Activated T-helper 9 cell treated with anti-CD3 and anti-CD28 coated beads, Interleukin-2, amount 50 U/mL, for 16 hours (primary cell): ENCODE results near the gene PRKAG2.
A peak's percentile ranks its signal among the peaks of the same experiment; 100 is the strongest.
"Not testable (repeated sequence)": the region's sequence is repeated elsewhere in the genome, so short reads cannot be mapped to it uniquely, and the experiment has no call there.

Source experiments
- DNase-seq: peaks from one replicate; pipeline ENCODE4 v3.0.0-alpha.2; 2020; ENCODE audit warnings: low read depth

PRKAG2 gene

GRCh38 chr7:151549083-151549482 is 327.8 kb downstream of the PRKAG2 start:
- no peak for DNase-seq

GRCh38 chr7:151544183-151544582 is 332.7 kb downstream of the PRKAG2 start:
- DNase-seq: no peak

GRCh38 chr7:151542606-151543130 is 334.2 kb downstream of the PRKAG2 start:
- DNase-seq: no peak

- no peak for DNase-seq
Observed at GRCh38 chr7:151541709-151542499, 335.0 kb downstream of the PRKAG2 start.

- DNase-seq: no peak
Observed at GRCh38 chr7:151540146-151540545, 336.8 kb downstream of the PRKAG2 start.

GRCh38 chr7:151539088-151539671 is 337.7 kb downstream of the PRKAG2 start:
- no peak for DNase-seq

- no peak for DNase-seq
Observed at GRCh38 chr7:151537818-151538561, 338.9 kb downstream of the PRKAG2 start.

- DNase-seq: not testable (repeated sequence)
Observed at GRCh38 chr7:151536178-151536577, 340.7 kb downstream of the PRKAG2 start.

- no peak for DNase-seq
Observed at GRCh38 chr7:151529842-151530241, 347.1 kb downstream of the PRKAG2 start.

- DNase-seq: no peak
Observed at GRCh38 chr7:151524845-151525244, 352.1 kb downstream of the PRKAG2 start.

GRCh38 chr7:151524331-151524730 is 352.6 kb downstream of the PRKAG2 start:
- DNase-seq: no peak

- DNase-seq: peak; percentile 17
Observed at GRCh38 chr7:151520419-151521261, 356.3 kb downstream of the PRKAG2 start.

GRCh38 chr7:151519765-151520418 is 357.0 kb downstream of the PRKAG2 start, which contains the start of gene RHEB:
Gene RHEB, minus strand, starts transcription at chr7:151519895. Its CDS starts 384 bp downstream, at chr7:151519511.
- peak; percentile 98 for DNase-seq

- peak; percentile 57 for DNase-seq
Observed at GRCh38 chr7:151518947-151519764, 357.8 kb downstream of the PRKAG2 start.

- DNase-seq: peak; percentile 46
Observed at GRCh38 chr7:151518105-151518946, 358.6 kb downstream of the PRKAG2 start.

GRCh38 chr7:151517601-151518104 is 359.3 kb downstream of the PRKAG2 start:
- no peak for DNase-seq

- DNase-seq: no peak
Observed at GRCh38 chr7:151515276-151515565, 361.7 kb downstream of the PRKAG2 start.

GRCh38 chr7:151514461-151515275 is 362.2 kb downstream of the PRKAG2 start:
- DNase-seq: no peak
